Calu3 (cell line): ENCODE results near the gene MORN5. TPM values are rescaled to one million over a fixed set of nuclear protein-coding genes. Genes with fewer than 3 reads are reported as not detected.

Experiments used
- BruUV-seq: library from RNA; stranded (reverse); fragments of 400-500 nt; replicated peaks from 2 replicates; lab custom pipeline; 2021; lab: Mats Ljungman, UMichigan
- CTCF ChIA-PET: fragments of 300-600 bp; sonication (Branson Sonifier 250); formaldehyde crosslinking; loops from one replicate; lab custom pipeline; 2022; ENCODE audit warnings: antibody characterized with exemption; lab: Charles Lee
- DNase-seq: peaks from one replicate; pipeline ENCODE4 v3.0.0; 2022
- H3K27ac Mint-ChIP-seq: one replicate; pipeline ENCODE4 v1.8.0; 2022; ENCODE audit warnings: mixed read lengths; ENCODE audit not compliant: unreplicated experiment
- H3K27me3 Mint-ChIP-seq: one replicate; pipeline ENCODE4 v1.8.0; 2022; ENCODE audit warnings: mixed read lengths; ENCODE audit not compliant: unreplicated experiment
- H3K36me3 Mint-ChIP-seq: one replicate; pipeline ENCODE4 v1.8.0; 2022; ENCODE audit warnings: mild to moderate bottlenecking, moderate library complexity, mixed read lengths; ENCODE audit not compliant: insufficient read depth, unreplicated experiment
- H3K4me1 Mint-ChIP-seq: one replicate; pipeline ENCODE4 v1.8.0; 2022; ENCODE audit warnings: mild to moderate bottlenecking, low read depth, mixed read lengths; ENCODE audit not compliant: unreplicated experiment
- H3K4me3 Mint-ChIP-seq: one replicate; pipeline ENCODE4 v1.8.0; 2022; ENCODE audit warnings: mild to moderate bottlenecking, low read depth, moderate library complexity, mixed read lengths; ENCODE audit not compliant: unreplicated experiment
- H3K9me3 Mint-ChIP-seq: one replicate; pipeline ENCODE4 v1.8.0; 2022; ENCODE audit warnings: low read depth, mixed read lengths; ENCODE audit not compliant: unreplicated experiment
- CTCF ChIP-seq: fragments of 200-600 bp; IDR thresholded peaks from one replicate; pipeline ENCODE4 v1.8.0; 2022; ENCODE audit warnings: antibody characterized with exemption; ENCODE audit not compliant: unreplicated experiment
- intact Hi-C: fragments of 100-400 bp; cut with micrococcal nuclease; formaldehyde crosslinking; loops from one replicate; pipeline ENCODE4 v1.10.0; 2022; ENCODE audit not compliant: unreplicated experiment
- total RNA-seq: library from RNA; stranded (reverse); gene quantifications from 2 replicates; pipeline ENCODE4 v1.2.3, GENCODE V29; 2022

Gene MORN5
- total RNA-seq, 1 experiment from 2014 or later, result not detected

- intact Hi-C loops, result no loop called here
- peaks cover 11% of the 10 kb centered on the region for H3K4me1 Mint-ChIP-seq
- CTCF ChIA-PET, result no interaction called here
- H3K36me3 Mint-ChIP-seq, result peaks cover 1% of the 10 kb centered on the region
- no peak for DNase-seq
- H3K4me3 Mint-ChIP-seq, result no peak overlapping the region
- H3K27me3 Mint-ChIP-seq, result no peaks in the 10 kb centered on the region
- no peak for TF ChIP-seq CTCF
- no peak overlapping the region for H3K27ac Mint-ChIP-seq
- BruUV-seq, result no TSS peak
- H3K9me3 Mint-ChIP-seq, result no peaks in the 10 kb centered on the region
These were observed 21.0 kb upstream of the MORN5 start for GRCh38 chr9:122138560-122139268.

GRCh38 chr9:122140368-122141193 lies 19.1 kb upstream of the MORN5 start:
- DNase-seq, result no peak
- TF ChIP-seq CTCF, result no peak
- Mint-ChIP-seq H3K9me3 (no peaks in the 10 kb centered on the region), H3K4me1 (peaks cover 11% of the 10 kb centered on the region), H3K27me3 (no peaks in the 10 kb centered on the region), H3K4me3 (no peak overlapping the region), H3K36me3 (peaks cover 8% of the 10 kb centered on the region), H3K27ac (no peak overlapping the region)
- intact Hi-C loops, result loop anchor here (10.0 kb wide), 1 partner anchor 124 kb away; the partner anchor contains the start of genes MRRF and RBM18
- BruUV-seq, result no TSS peak
- CTCF ChIA-PET, result no interaction called here

- no peak overlapping the region for H3K4me3 Mint-ChIP-seq
- BruUV-seq, result no TSS peak
- H3K27ac Mint-ChIP-seq, result no peak overlapping the region
- H3K27me3 Mint-ChIP-seq, result no peaks in the 10 kb centered on the region
- peaks cover 11% of the 10 kb centered on the region for H3K4me1 Mint-ChIP-seq
- intact Hi-C loops, result loop anchor here (10.0 kb wide), 1 partner anchor 123 kb away; the partner anchor contains the start of genes MRRF and RBM18
- H3K36me3 Mint-ChIP-seq, result peaks cover 8% of the 10 kb centered on the region
- no peaks in the 10 kb centered on the region for H3K9me3 Mint-ChIP-seq
- CTCF ChIA-PET, result no interaction called here
- no peak for DNase-seq
- no peak for TF ChIP-seq CTCF
These were observed 18.0 kb upstream of the MORN5 start for GRCh38 chr9:122141671-122142070.

- Mint-ChIP-seq H3K27me3 (no peaks in the 10 kb centered on the region), H3K36me3 (peaks cover 8% of the 10 kb centered on the region), H3K9me3 (no peaks in the 10 kb centered on the region), H3K4me1 (peaks cover 11% of the 10 kb centered on the region), H3K4me3 (no peak overlapping the region), H3K27ac (no peak overlapping the region)
- TF ChIP-seq CTCF, result no peak
- CTCF ChIA-PET, result no interaction called here
- DNase-seq, result no peak
- intact Hi-C loops, result loop anchor here (10.0 kb wide), 1 partner anchor 122 kb away; the partner anchor contains the start of genes MRRF and RBM18
- no TSS peak for BruUV-seq
These were observed 16.4 kb upstream of the MORN5 start for GRCh38 chr9:122143296-122143695.
